H9 (cell line): ENCODE data around the gene NEGR1. TPM values are rescaled to one million over a fixed set of nuclear protein-coding genes. Genes with fewer than 3 reads are reported as not detected.
A peak's percentile ranks its signal among the peaks of the same experiment; 100 is the strongest.

Experiments
- DNase-seq: peaks from one replicate; pipeline ENCODE4 v3.0.0-alpha.2; 2017
- H2AFZ ChIP-seq: one replicate; pipeline ENCODE4 v1.6.1; 2013; ENCODE audit warnings: mild to moderate bottlenecking, low read length, control low read depth, moderate library complexity
- H2AK5ac ChIP-seq: 2 replicates; pipeline ENCODE4 v1.6.1; 2013; ENCODE audit warnings: low read length, control low read depth, mixed read lengths; ENCODE audit not compliant: insufficient read length
- H2BK120ac ChIP-seq: one replicate; pipeline ENCODE4 v1.6.1; 2013; ENCODE audit warnings: low read depth, mild to moderate bottlenecking, low read length, control low read depth, inconsistent platforms; ENCODE audit not compliant: poor library complexity, severe bottlenecking
- H2BK12ac ChIP-seq: 2 replicates; pipeline ENCODE4 v1.6.1; 2013; ENCODE audit warnings: low read length, control low read depth, mixed read lengths, low read depth; ENCODE audit not compliant: insufficient read length
- H2BK15ac ChIP-seq: 2 replicates; pipeline ENCODE4 v1.6.1; 2013; ENCODE audit warnings: low read depth, low read length, control low read depth
- H2BK20ac ChIP-seq: one replicate; pipeline ENCODE4 v1.6.1; 2013; ENCODE audit warnings: low read depth, mild to moderate bottlenecking, low read length, control low read depth, inconsistent platforms; ENCODE audit not compliant: poor library complexity, severe bottlenecking
- H2BK5ac ChIP-seq: 2 replicates; pipeline ENCODE4 v1.6.1; 2013; ENCODE audit warnings: low read length, control low read depth, mixed read lengths; ENCODE audit not compliant: insufficient read length
- H3K14ac ChIP-seq: 2 replicates; pipeline ENCODE4 v1.6.1; 2013; ENCODE audit warnings: low read length, control low read depth; ENCODE audit not compliant: insufficient read depth
- H3K18ac ChIP-seq: 2 replicates; pipeline ENCODE4 v1.6.1; 2013; ENCODE audit warnings: low read depth, mild to moderate bottlenecking, mixed read lengths, low read length, control low read depth; ENCODE audit not compliant: insufficient read length
- H3K23ac ChIP-seq: 2 replicates; pipeline ENCODE4 v1.6.1; 2013; ENCODE audit warnings: low read length, control low read depth, mixed read lengths, low read depth; ENCODE audit not compliant: insufficient read length
- H3K23me2 ChIP-seq: 2 replicates; pipeline ENCODE4 v1.6.1; 2013; ENCODE audit warnings: low read depth, mild to moderate bottlenecking, mixed read lengths, low read length, control low read depth; ENCODE audit not compliant: insufficient read length, poor library complexity, severe bottlenecking
- H3K27ac ChIP-seq: 2 replicates; pipeline ENCODE4 v1.5.1; 2013; ENCODE audit warnings: low read length, control low read depth, mixed read lengths, low read depth; ENCODE audit not compliant: insufficient read length
- H3K27me3 ChIP-seq: 2 replicates; pipeline ENCODE4 v1.6.1; 2013; ENCODE audit warnings: low read length, control low read depth, inconsistent platforms; ENCODE audit not compliant: insufficient read depth
- H3K4ac ChIP-seq: 2 replicates; pipeline ENCODE4 v1.6.1; 2013; ENCODE audit warnings: low read depth, mild to moderate bottlenecking, control low read depth, inconsistent platforms, low read length, moderate library complexity
- H3K4me1 ChIP-seq: 2 replicates; pipeline ENCODE4 v1.6.1; 2013; ENCODE audit warnings: low read length, control low read depth, inconsistent platforms; ENCODE audit not compliant: insufficient read depth
- H3K4me2 ChIP-seq: 2 replicates; pipeline ENCODE4 v1.6.1; 2013; ENCODE audit warnings: low read length, control low read depth, mixed read lengths; ENCODE audit not compliant: insufficient read length, insufficient read depth
- H3K56ac ChIP-seq: 2 replicates; pipeline ENCODE4 v1.6.1; 2013; ENCODE audit warnings: low read depth, mild to moderate bottlenecking, mixed read lengths, low read length, control low read depth; ENCODE audit not compliant: insufficient read length
- H3K79me1 ChIP-seq: 2 replicates; pipeline ENCODE4 v1.6.1; 2013; ENCODE audit warnings: low read depth, mild to moderate bottlenecking, moderate library complexity, low read length, control low read depth, inconsistent platforms; ENCODE audit not compliant: insufficient read depth, poor library complexity, severe bottlenecking
- H3K79me2 ChIP-seq: 2 replicates; pipeline ENCODE4 v1.6.1; 2013; ENCODE audit warnings: low read length, control low read depth, inconsistent platforms; ENCODE audit not compliant: insufficient read depth
- H3K9ac ChIP-seq: 2 replicates; pipeline ENCODE4 v1.6.1; 2013; ENCODE audit warnings: low read length, control low read depth, mixed read lengths; ENCODE audit not compliant: insufficient read length; ENCODE audit errors: extremely low read depth
- H3K9me3 ChIP-seq: one replicate; pipeline ENCODE4 v1.6.1; 2013; ENCODE audit warnings: low read depth, low read length, inconsistent platforms; ENCODE audit not compliant: control insufficient read depth
- H3T11ph ChIP-seq: one replicate; pipeline ENCODE4 v1.6.1; 2013; ENCODE audit warnings: mild to moderate bottlenecking, low read length, control low read depth, inconsistent platforms
- H4K20me1 ChIP-seq: one replicate; pipeline ENCODE4 v1.6.1; 2013; ENCODE audit not compliant: control insufficient read depth, insufficient read length, insufficient read depth
- H4K5ac ChIP-seq: 2 replicates; pipeline ENCODE4 v1.6.1; 2013; ENCODE audit warnings: low read depth, mild to moderate bottlenecking, mixed read lengths, low read length, control low read depth; ENCODE audit not compliant: insufficient read length
- H4K8ac ChIP-seq: replicated peaks from 2 replicates; pipeline ENCODE4 v1.6.1; 2013; ENCODE audit warnings: low read length, control low read depth, mixed read lengths, low read depth; ENCODE audit not compliant: insufficient read length
- H4K91ac ChIP-seq: 2 replicates; pipeline ENCODE4 v1.6.1; 2013; ENCODE audit warnings: low read depth, mild to moderate bottlenecking, moderate library complexity, mixed read lengths, low read length, control low read depth; ENCODE audit not compliant: insufficient read length
- H3K27ac Mint-ChIP-seq, 3 experiments: 2 replicates in 2 of 3; 3 replicates in 1 of 3; pipeline ENCODE4 v1.8.0; 2020 to 2021; ENCODE audit warnings: mixed read lengths in 3 of 3, mild to moderate bottlenecking in 1 of 3, moderate library complexity in 1 of 3
- H3K27me3 Mint-ChIP-seq: 2 replicates; pipeline ENCODE4 v1.8.0; 2021; ENCODE audit warnings: low read depth, mild to moderate bottlenecking, moderate library complexity, mixed read lengths
- H3K36me3 Mint-ChIP-seq, 3 experiments: 2 replicates in 2 of 3; 3 replicates in 1 of 3; pipeline ENCODE4 v1.8.0; 2020 to 2021; ENCODE audit warnings: low read depth in 3 of 3, mixed read lengths in 3 of 3; ENCODE audit not compliant: insufficient read depth in 1 of 3
- H3K4me1 Mint-ChIP-seq, 2 experiments: 2 replicates each; pipeline ENCODE4 v1.8.0; 2020; ENCODE audit warnings: mixed read lengths in 2 of 2
- H3K4me3 Mint-ChIP-seq, 2 experiments: 2 replicates in 1 of 2; 3 replicates in 1 of 2; pipeline ENCODE4 v1.8.0; 2020 to 2021; ENCODE audit warnings: mild to moderate bottlenecking in 2 of 2, mixed read lengths in 2 of 2, moderate library complexity in 1 of 2
- H3K9me3 Mint-ChIP-seq, 2 experiments: 2 replicates in 1 of 2; 3 replicates in 1 of 2; pipeline ENCODE4 v1.8.0; 2020; ENCODE audit warnings: mild to moderate bottlenecking in 2 of 2, mixed read lengths in 2 of 2, moderate library complexity in 1 of 2
- WGBS: extraction: QIAGEN DNeasy Blood & Tissue Kit; methylation state at CpG from one replicate; pipeline ENCODE4 v1.1.7; 2013; ENCODE audit warnings: missing lambda C conversion rate, low lambda C conversion rate, mixed read lengths; ENCODE audit not compliant: insufficient read length; ENCODE audit errors: extremely low coverage; 5-methylcytosine and 5-hydroxymethylcytosine counted together
- total RNA-seq: library from RNA; stranded (reverse); gene quantifications from 2 replicates; pipeline ENCODE4 v1.2.1, GENCODE V29; 2021
- TF ChIP-seq, protein P1 (sequence below): fragments of 200-600 bp; sonication (generic); conservative IDR thresholded peaks from 3 replicates; pipeline ENCODE4 v1.8.0; 2021; ENCODE audit warnings: antibody characterized with exemption, mild to moderate bottlenecking

NEGR1 gene
- total RNA-seq, 1 experiment from 2014 or later: 0.13 TPM

DNA sequence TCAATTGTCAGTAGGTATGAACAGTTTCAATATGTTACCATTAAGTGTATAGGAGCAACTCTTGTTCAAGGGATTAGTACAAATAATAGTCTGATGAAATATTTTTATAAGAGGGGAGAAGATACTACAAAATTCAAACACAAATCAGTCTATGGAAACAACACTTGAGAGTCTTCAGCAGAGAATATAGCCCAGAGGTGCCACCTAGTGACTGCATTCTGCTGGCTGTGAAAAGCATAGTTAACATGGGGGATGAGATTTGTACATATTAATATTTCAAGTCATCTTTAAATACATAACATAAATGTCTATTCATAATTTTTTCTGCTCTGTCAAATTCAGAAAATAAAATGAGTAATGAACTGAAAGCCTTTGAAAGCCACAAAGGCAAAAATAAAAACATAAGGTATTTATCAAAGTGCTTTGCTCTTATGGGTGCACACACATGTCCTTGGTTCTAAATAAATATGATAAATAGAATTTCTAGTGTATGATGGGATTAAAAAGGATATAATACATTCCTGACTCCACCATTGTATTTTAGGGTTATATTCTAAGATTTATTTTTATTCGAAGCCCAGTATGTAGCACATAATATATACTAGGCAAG, 760.6 kb downstream of the NEGR1 start:
- no peak overlapping the region for H2BK15ac ChIP-seq
- H3K56ac ChIP-seq: no peak overlapping the region
- H3K79me2 ChIP-seq: no peaks in the 10 kb centered on the region
- H4K5ac ChIP-seq: no peak overlapping the region
- H4K91ac ChIP-seq: no peak overlapping the region
- no peak overlapping the region for H3K4me3 Mint-ChIP-seq
- no peaks in the 10 kb centered on the region for H3K36me3 Mint-ChIP-seq
- no peak overlapping the region for H3K23ac ChIP-seq
- H3K4me2 ChIP-seq: no peak overlapping the region
- no peaks in the 10 kb centered on the region for H3K9me3 ChIP-seq
- H3K9ac ChIP-seq: no peak overlapping the region
- H3T11ph ChIP-seq: no peak overlapping the region
- no peak overlapping the region for H3K27ac Mint-ChIP-seq
- no peak overlapping the region for H3K27ac ChIP-seq
- H3K23me2 ChIP-seq: no peaks in the 10 kb centered on the region
- no peak overlapping the region for H2BK20ac ChIP-seq
- WGBS: no CpG with 5 or more reads among the region's 1 CpG
- TF ChIP-seq, protein P1, sequence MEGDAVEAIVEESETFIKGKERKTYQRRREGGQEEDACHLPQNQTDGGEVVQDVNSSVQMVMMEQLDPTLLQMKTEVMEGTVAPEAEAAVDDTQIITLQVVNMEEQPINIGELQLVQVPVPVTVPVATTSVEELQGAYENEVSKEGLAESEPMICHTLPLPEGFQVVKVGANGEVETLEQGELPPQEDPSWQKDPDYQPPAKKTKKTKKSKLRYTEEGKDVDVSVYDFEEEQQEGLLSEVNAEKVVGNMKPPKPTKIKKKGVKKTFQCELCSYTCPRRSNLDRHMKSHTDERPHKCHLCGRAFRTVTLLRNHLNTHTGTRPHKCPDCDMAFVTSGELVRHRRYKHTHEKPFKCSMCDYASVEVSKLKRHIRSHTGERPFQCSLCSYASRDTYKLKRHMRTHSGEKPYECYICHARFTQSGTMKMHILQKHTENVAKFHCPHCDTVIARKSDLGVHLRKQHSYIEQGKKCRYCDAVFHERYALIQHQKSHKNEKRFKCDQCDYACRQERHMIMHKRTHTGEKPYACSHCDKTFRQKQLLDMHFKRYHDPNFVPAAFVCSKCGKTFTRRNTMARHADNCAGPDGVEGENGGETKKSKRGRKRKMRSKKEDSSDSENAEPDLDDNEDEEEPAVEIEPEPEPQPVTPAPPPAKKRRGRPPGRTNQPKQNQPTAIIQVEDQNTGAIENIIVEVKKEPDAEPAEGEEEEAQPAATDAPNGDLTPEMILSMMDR: peak; percentile 84
- H3K79me1 ChIP-seq: no peaks in the 10 kb centered on the region
- no peaks in the 10 kb centered on the region for H3K4me1 Mint-ChIP-seq
- no peak overlapping the region for H2BK12ac ChIP-seq
- H2AK5ac ChIP-seq: no peak overlapping the region
- no peak overlapping the region for H2BK120ac ChIP-seq
- H4K8ac ChIP-seq: no peak overlapping the region
- no peak overlapping the region for H3K18ac ChIP-seq
- no peak overlapping the region for H3K14ac ChIP-seq
- DNase-seq: no peak
- no peak overlapping the region for H3K4ac ChIP-seq
- H3K9me3 Mint-ChIP-seq: no peaks in the 10 kb centered on the region
- H4K20me1 ChIP-seq: no peaks in the 10 kb centered on the region
- H3K27me3 Mint-ChIP-seq: no peaks in the 10 kb centered on the region
- no peaks in the 10 kb centered on the region for H3K4me1 ChIP-seq
- no peaks in the 10 kb centered on the region for H3K27me3 ChIP-seq
- H2AFZ ChIP-seq: no peak overlapping the region
- no peak overlapping the region for H2BK5ac ChIP-seq
